ENCODE measurements around the gene STK32B. TPM values are rescaled to one million over a fixed set of nuclear protein-coding genes. Genes with fewer than 3 reads are reported as not detected.
"Not testable (repeated sequence)": the region's sequence is repeated elsewhere in the genome, so short reads cannot be mapped to it uniquely, and the experiment has no call there.

STK32B gene
- total and polyA plus RNA-seq, 12 donors = 0.16 to 6.8 (median 0.52) TPM

DNA sequence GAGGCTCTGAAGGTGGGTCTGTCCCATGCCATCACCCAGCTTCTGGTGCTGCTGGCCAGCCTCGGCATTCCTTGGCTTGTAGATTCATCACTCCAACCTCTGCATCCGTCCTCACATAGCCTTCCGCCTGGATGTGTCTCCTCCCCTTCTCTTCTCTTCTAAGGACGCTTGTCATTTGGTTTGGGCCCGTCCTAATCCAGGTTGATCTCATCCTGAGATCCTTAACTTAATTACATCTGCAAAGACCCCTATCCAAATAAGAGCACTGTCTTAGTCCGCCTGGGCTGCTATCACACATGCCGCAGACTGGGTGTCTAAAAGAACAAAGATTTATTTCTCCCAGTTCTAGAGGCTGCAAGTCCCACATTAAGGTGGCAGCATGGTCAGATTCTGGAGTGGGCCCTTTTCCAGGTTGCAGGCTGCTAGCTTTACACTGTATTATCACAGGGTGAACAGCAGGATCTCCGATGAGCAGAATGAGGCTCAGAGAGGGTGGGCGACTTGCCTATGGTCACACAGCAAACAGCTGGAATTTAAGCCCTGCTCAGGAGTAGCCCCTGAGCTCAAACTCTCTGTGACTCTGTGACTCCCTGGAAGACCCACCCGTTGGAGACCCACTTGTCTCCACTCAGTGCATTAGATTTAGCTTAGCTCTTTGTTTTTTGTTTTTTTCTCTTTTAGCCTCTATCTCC lies 113.1 kb downstream of the STK32B start:
- 84 to 91% (median 86%) methylated on average over 9 to 10 of the region's 10 CpGs for WGBS, 4 donors

GRCh38 chr4:5165420-5166369 lies 114.4 kb downstream of the STK32B start:
- Histone ChIP-seq H3K27ac (no peak overlapping the region), H3K4me1 (replicated peaks in 1 of 2) (no peaks in the 10 kb centered on the region), H3K4me3 (no peak overlapping the region), H3K9me3 (replicated peaks in 1 of 3) (no peaks in the 10 kb centered on the region), H3K36me3 (replicated peaks in 1 of 2) (no peaks in the 10 kb centered on the region), H3K27me3 (no peaks in the 10 kb centered on the region)
- 65 to 78% (median 75%) methylated on average over 29 of the region's 29 CpGs for WGBS, 4 donors
- no peak for DNase-seq
- intact Hi-C loops (cut with DNase I) = no loop called here
- TF ChIP-seq POLR2A (IDR thresholded peaks at IDR 0.05) (no peak), CTCF (IDR thresholded peaks at IDR 0.05) (no peak)

More for the DNA sequence above, 113.1 kb downstream of the STK32B start:
- no peak for TF ChIP-seq CTCF (IDR thresholded peaks at IDR 0.05)
- TF ChIP-seq POLR2A (IDR thresholded peaks at IDR 0.05) = no peak
- H3K36me3 ChIP-seq (replicated peaks in 1 of 2) = no peaks in the 10 kb centered on the region
- no peaks in the 10 kb centered on the region for H3K4me1 ChIP-seq (replicated peaks in 1 of 2)
- no peak for DNase-seq
- no peaks in the 10 kb centered on the region for H3K9me3 ChIP-seq (replicated peaks in 1 of 3)
- H3K27me3 ChIP-seq = no peaks in the 10 kb centered on the region
- H3K4me3 ChIP-seq = no peak overlapping the region
- intact Hi-C loops (cut with DNase I) = no loop called here
- H3K27ac ChIP-seq = no peak overlapping the region

GRCh38 chr4:5166377-5166776 lies 115.1 kb downstream of the STK32B start:
- WGBS, 4 donors = 71 to 93% (median 84%) methylated on average over 4 of the region's 4 CpGs
- H3K4me3 ChIP-seq = no peak overlapping the region
- H3K36me3 ChIP-seq (replicated peaks in 1 of 2) = no peaks in the 10 kb centered on the region
- H3K4me1 ChIP-seq (replicated peaks in 1 of 2) = no peaks in the 10 kb centered on the region
- no peaks in the 10 kb centered on the region for H3K27me3 ChIP-seq
- DNase-seq = no peak
- no peak overlapping the region for H3K27ac ChIP-seq
- intact Hi-C loops (cut with DNase I) = no loop called here
- H3K9me3 ChIP-seq (replicated peaks in 1 of 3) = no peaks in the 10 kb centered on the region
- TF ChIP-seq POLR2A (IDR thresholded peaks at IDR 0.05) (no peak), CTCF (IDR thresholded peaks at IDR 0.05) (no peak)

DNA sequence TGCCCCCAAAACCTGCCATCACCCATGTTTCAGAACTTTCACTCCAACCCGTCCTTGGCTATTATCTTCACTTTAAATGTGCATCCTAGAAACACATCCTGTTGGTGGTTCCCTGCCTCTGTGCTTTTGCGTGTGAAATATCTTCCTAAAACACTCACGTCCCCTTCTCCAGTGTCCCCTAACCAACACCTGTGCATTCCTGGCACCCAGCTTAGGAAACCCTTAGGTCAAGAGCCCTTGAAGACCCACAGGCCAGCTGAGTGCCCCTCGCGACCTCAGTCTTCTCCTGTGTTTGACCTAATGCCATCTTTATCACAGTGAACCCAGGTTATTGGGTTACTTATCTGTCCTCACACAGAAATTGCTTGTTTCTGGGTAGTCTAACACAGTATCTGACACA lies 117.6 kb downstream of the STK32B start:
- H3K9me3 ChIP-seq (replicated peaks in 1 of 3) = no peaks in the 10 kb centered on the region
- H3K4me1 ChIP-seq (replicated peaks in 1 of 2) = no peaks in the 10 kb centered on the region
- intact Hi-C loops (cut with DNase I) = no loop called here
- no peak overlapping the region for H3K4me3 ChIP-seq
- DNase-seq = no peak
- H3K27ac ChIP-seq = no peak overlapping the region
- TF ChIP-seq CTCF (IDR thresholded peaks at IDR 0.05) (no peak), POLR2A (IDR thresholded peaks at IDR 0.05) (no peak)
- H3K27me3 ChIP-seq = no peaks in the 10 kb centered on the region
- 80 to 91% (median 86%) methylated on average over 5 of the region's 5 CpGs for WGBS, 4 donors
- no peaks in the 10 kb centered on the region for H3K36me3 ChIP-seq (replicated peaks in 1 of 2)

GRCh38 chr4:5175836-5176235 lies 124.6 kb downstream of the STK32B start:
- H3K4me1 ChIP-seq (replicated peaks in 1 of 2); intact Hi-C loops (cut with DNase I); H3K27ac ChIP-seq; H3K4me3 ChIP-seq; H3K36me3 ChIP-seq (replicated peaks in 1 of 2); H3K9me3 ChIP-seq (replicated peaks in 1 of 3); H3K27me3 ChIP-seq; DNase-seq: not testable (repeated sequence)
- 88 to 93% (median 90%) methylated on average over 5 to 11 of the region's 11 CpGs for WGBS, 4 donors
